ENCODE data around the gene DAAM2.

The DAAM2 gene

GRCh38 chr6:39922821-39923220 is 130.6 kb downstream of the DAAM2 start:
- Histone ChIP-seq H3K4me3 (ENCODE audit: low read length in 2 of 2) (no peak overlapping the region), H3K9ac (ENCODE audit: low read depth in 1 of 2, low read length in 2 of 2) (no peak overlapping the region), H3K4me1 (ENCODE audit: control insufficient read depth in 2 of 2, insufficient read depth in 2 of 2, low read length in 2 of 2) (peaks cover 23 to 25% of the 10 kb centered on the region in 2 donors), H3K27me3 (ENCODE audit: control insufficient read depth in 2 of 2, insufficient read depth in 2 of 2, low read length in 2 of 2) (no peaks in the 10 kb centered on the region), H3K27ac (ENCODE audit: low read depth in 2 of 2, low read length in 2 of 2) (no peak overlapping the region), H3K9me3 (ENCODE audit: control insufficient read depth in 2 of 2, low read length in 2 of 2) (no peaks in the 10 kb centered on the region), H3K36me3 (ENCODE audit: control insufficient read depth in 2 of 2, insufficient read depth in 2 of 2, low read length in 2 of 2) (peaks cover 7 to 17% of the 10 kb centered on the region in 2 donors)

GRCh38 chr6:39923394-39923793 is 131.2 kb downstream of the DAAM2 start:
- Histone ChIP-seq H3K27me3 (ENCODE audit: control insufficient read depth in 2 of 2, insufficient read depth in 2 of 2, low read length in 2 of 2) (no peaks in the 10 kb centered on the region), H3K4me1 (ENCODE audit: control insufficient read depth in 2 of 2, insufficient read depth in 2 of 2, low read length in 2 of 2) (peaks cover 20 to 23% of the 10 kb centered on the region in 2 donors), H3K27ac (ENCODE audit: low read depth in 2 of 2, low read length in 2 of 2) (no peak overlapping the region), H3K36me3 (ENCODE audit: control insufficient read depth in 2 of 2, insufficient read depth in 2 of 2, low read length in 2 of 2) (peaks cover 7 to 17% of the 10 kb centered on the region in 2 donors), H3K4me3 (ENCODE audit: low read length in 2 of 2) (no peak overlapping the region), H3K9me3 (ENCODE audit: control insufficient read depth in 2 of 2, low read length in 2 of 2) (no peaks in the 10 kb centered on the region), H3K9ac (ENCODE audit: low read depth in 1 of 2, low read length in 2 of 2) (no peak overlapping the region)

- Histone ChIP-seq H3K4me3 (ENCODE audit: low read length in 2 of 2) (no peak overlapping the region), H3K4me1 (ENCODE audit: control insufficient read depth in 2 of 2, insufficient read depth in 2 of 2, low read length in 2 of 2) (peaks cover 18 to 21% of the 10 kb centered on the region in 2 donors), H3K9ac (ENCODE audit: low read depth in 1 of 2, low read length in 2 of 2) (no peak overlapping the region), H3K9me3 (ENCODE audit: control insufficient read depth in 2 of 2, low read length in 2 of 2) (no peaks in the 10 kb centered on the region), H3K27ac (ENCODE audit: low read depth in 2 of 2, low read length in 2 of 2) (no peak overlapping the region), H3K27me3 (ENCODE audit: control insufficient read depth in 2 of 2, insufficient read depth in 2 of 2, low read length in 2 of 2) (no peaks in the 10 kb centered on the region), H3K36me3 (ENCODE audit: control insufficient read depth in 2 of 2, insufficient read depth in 2 of 2, low read length in 2 of 2) (peaks cover 7 to 17% of the 10 kb centered on the region in 2 donors)
Observed at GRCh38 chr6:39923861-39924260, 131.7 kb downstream of the DAAM2 start.

GRCh38 chr6:39924283-39924682 is 132.1 kb downstream of the DAAM2 start:
- peaks cover 7 to 17% of the 10 kb centered on the region in 2 donors for H3K36me3 ChIP-seq (ENCODE audit: control insufficient read depth in 2 of 2, insufficient read depth in 2 of 2, low read length in 2 of 2)
- H3K27me3 ChIP-seq (ENCODE audit: control insufficient read depth in 2 of 2, insufficient read depth in 2 of 2, low read length in 2 of 2) = no peaks in the 10 kb centered on the region

GRCh38 chr6:39925191-39925930 is 133.2 kb downstream of the DAAM2 start:
- Histone ChIP-seq H3K4me3 (ENCODE audit: low read length in 2 of 2) (no peak overlapping the region), H3K27me3 (ENCODE audit: control insufficient read depth in 2 of 2, insufficient read depth in 2 of 2, low read length in 2 of 2) (no peaks in the 10 kb centered on the region), H3K36me3 (ENCODE audit: control insufficient read depth in 2 of 2, insufficient read depth in 2 of 2, low read length in 2 of 2) (peaks cover 7 to 17% of the 10 kb centered on the region in 2 donors), H3K9me3 (ENCODE audit: control insufficient read depth in 2 of 2, low read length in 2 of 2) (no peaks in the 10 kb centered on the region), H3K4me1 (ENCODE audit: control insufficient read depth in 2 of 2, insufficient read depth in 2 of 2, low read length in 2 of 2) (peaks cover 13 to 17% of the 10 kb centered on the region in 2 donors), H3K9ac (ENCODE audit: low read depth in 1 of 2, low read length in 2 of 2) (no peak overlapping the region), H3K27ac (ENCODE audit: low read depth in 2 of 2, low read length in 2 of 2) (no peak overlapping the region)

More at GRCh38 chr6:39924283-39924682, 132.1 kb downstream of the DAAM2 start:
- peaks cover 17 to 18% of the 10 kb centered on the region in 2 donors for H3K4me1 ChIP-seq (ENCODE audit: control insufficient read depth in 2 of 2, insufficient read depth in 2 of 2, low read length in 2 of 2)
- no peak overlapping the region for H3K9ac ChIP-seq (ENCODE audit: low read depth in 1 of 2, low read length in 2 of 2)
- no peak overlapping the region for H3K4me3 ChIP-seq (ENCODE audit: low read length in 2 of 2)
- H3K9me3 ChIP-seq (ENCODE audit: control insufficient read depth in 2 of 2, low read length in 2 of 2) = no peaks in the 10 kb centered on the region
- no peak overlapping the region for H3K27ac ChIP-seq (ENCODE audit: low read depth in 2 of 2, low read length in 2 of 2)

- Histone ChIP-seq H3K4me3 (ENCODE audit: low read length in 2 of 2) (no peak overlapping the region), H3K9me3 (ENCODE audit: control insufficient read depth in 2 of 2, low read length in 2 of 2) (no peaks in the 10 kb centered on the region), H3K36me3 (ENCODE audit: control insufficient read depth in 2 of 2, insufficient read depth in 2 of 2, low read length in 2 of 2) (peaks cover 7 to 17% of the 10 kb centered on the region in 2 donors), H3K9ac (ENCODE audit: low read depth in 1 of 2, low read length in 2 of 2) (no peak overlapping the region), H3K4me1 (ENCODE audit: control insufficient read depth in 2 of 2, insufficient read depth in 2 of 2, low read length in 2 of 2) (peaks cover 11 to 22% of the 10 kb centered on the region in 2 donors), H3K27me3 (ENCODE audit: control insufficient read depth in 2 of 2, insufficient read depth in 2 of 2, low read length in 2 of 2) (no peaks in the 10 kb centered on the region), H3K27ac (ENCODE audit: low read depth in 2 of 2, low read length in 2 of 2) (no peak overlapping the region)
Observed at GRCh38 chr6:39925931-39926290, 133.7 kb downstream of the DAAM2 start.

- H3K4me3 ChIP-seq (ENCODE audit: low read length in 2 of 2) = no peak overlapping the region
- H3K9ac ChIP-seq (ENCODE audit: low read depth in 1 of 2, low read length in 2 of 2) = no peak overlapping the region
- H3K27ac ChIP-seq (ENCODE audit: low read depth in 2 of 2, low read length in 2 of 2) = no peak overlapping the region
- H3K9me3 ChIP-seq (ENCODE audit: control insufficient read depth in 2 of 2, low read length in 2 of 2) = no peaks in the 10 kb centered on the region
- peaks cover 7 to 17% of the 10 kb centered on the region in 2 donors for H3K36me3 ChIP-seq (ENCODE audit: control insufficient read depth in 2 of 2, insufficient read depth in 2 of 2, low read length in 2 of 2)
- H3K4me1 ChIP-seq (ENCODE audit: control insufficient read depth in 2 of 2, insufficient read depth in 2 of 2, low read length in 2 of 2) = peaks cover 11 to 22% of the 10 kb centered on the region in 2 donors
- H3K27me3 ChIP-seq (ENCODE audit: control insufficient read depth in 2 of 2, insufficient read depth in 2 of 2, low read length in 2 of 2) = no peaks in the 10 kb centered on the region
Observed at GRCh38 chr6:39926668-39927067, 134.5 kb downstream of the DAAM2 start.

GRCh38 chr6:39927159-39927558 is 135.0 kb downstream of the DAAM2 start:
- no peaks in the 10 kb centered on the region for H3K9me3 ChIP-seq (ENCODE audit: control insufficient read depth in 2 of 2, low read length in 2 of 2)
- H3K27ac ChIP-seq (ENCODE audit: low read depth in 2 of 2, low read length in 2 of 2) = no peak overlapping the region
- H3K9ac ChIP-seq (ENCODE audit: low read depth in 1 of 2, low read length in 2 of 2) = no peak overlapping the region
- no peaks in the 10 kb centered on the region for H3K27me3 ChIP-seq (ENCODE audit: control insufficient read depth in 2 of 2, insufficient read depth in 2 of 2, low read length in 2 of 2)
- H3K4me1 ChIP-seq (ENCODE audit: control insufficient read depth in 2 of 2, insufficient read depth in 2 of 2, low read length in 2 of 2) = peaks cover 11 to 22% of the 10 kb centered on the region in 2 donors
- peaks cover 7 to 17% of the 10 kb centered on the region in 2 donors for H3K36me3 ChIP-seq (ENCODE audit: control insufficient read depth in 2 of 2, insufficient read depth in 2 of 2, low read length in 2 of 2)
- H3K4me3 ChIP-seq (ENCODE audit: low read length in 2 of 2) = no peak overlapping the region

GRCh38 chr6:39929039-39929732 is 137.0 kb downstream of the DAAM2 start:
- no peak overlapping the region for H3K27ac ChIP-seq (ENCODE audit: low read depth in 2 of 2, low read length in 2 of 2)
- peaks cover 2 to 11% of the 10 kb centered on the region in 2 donors for H3K4me1 ChIP-seq (ENCODE audit: control insufficient read depth in 2 of 2, insufficient read depth in 2 of 2, low read length in 2 of 2)

GRCh38 chr6:39929733-39930461 is 137.7 kb downstream of the DAAM2 start:
- H3K4me3 ChIP-seq (ENCODE audit: low read length in 2 of 2) = no peak overlapping the region
- no peak overlapping the region for H3K9ac ChIP-seq (ENCODE audit: low read depth in 1 of 2, low read length in 2 of 2)
- H3K27me3 ChIP-seq (ENCODE audit: control insufficient read depth in 2 of 2, insufficient read depth in 2 of 2, low read length in 2 of 2) = no peaks in the 10 kb centered on the region
- H3K27ac ChIP-seq (ENCODE audit: low read depth in 2 of 2, low read length in 2 of 2) = peak overlapping the region in 1 of 2 donors; percentile 31
- peaks cover 7 to 9% of the 10 kb centered on the region in 2 donors for H3K36me3 ChIP-seq (ENCODE audit: control insufficient read depth in 2 of 2, insufficient read depth in 2 of 2, low read length in 2 of 2)
- peaks cover 2 to 11% of the 10 kb centered on the region in 2 donors for H3K4me1 ChIP-seq (ENCODE audit: control insufficient read depth in 2 of 2, insufficient read depth in 2 of 2, low read length in 2 of 2)
- H3K9me3 ChIP-seq (ENCODE audit: control insufficient read depth in 2 of 2, low read length in 2 of 2) = no peaks in the 10 kb centered on the region

More at GRCh38 chr6:39929039-39929732, 137.0 kb downstream of the DAAM2 start:
- H3K9ac ChIP-seq (ENCODE audit: low read depth in 1 of 2, low read length in 2 of 2) = no peak overlapping the region
- H3K4me3 ChIP-seq (ENCODE audit: low read length in 2 of 2) = no peak overlapping the region
- H3K36me3 ChIP-seq (ENCODE audit: control insufficient read depth in 2 of 2, insufficient read depth in 2 of 2, low read length in 2 of 2) = peaks cover 7 to 13% of the 10 kb centered on the region in 2 donors
- no peaks in the 10 kb centered on the region for H3K9me3 ChIP-seq (ENCODE audit: control insufficient read depth in 2 of 2, low read length in 2 of 2)
- H3K27me3 ChIP-seq (ENCODE audit: control insufficient read depth in 2 of 2, insufficient read depth in 2 of 2, low read length in 2 of 2) = no peaks in the 10 kb centered on the region
